Loucy (cell line): ENCODE measurements around the gene STIMATE.

Experiments
- EZH2phosphoT487 ChIP-seq: fragments of 200-600 bp; IDR thresholded peaks from 2 replicates; pipeline ENCODE4 v1.6.1; 2018; ENCODE audit warnings: antibody characterized with exemption, mild to moderate bottlenecking, moderate library complexity, borderline replicate concordance
- TF ChIP-seq, protein P1 (sequence below): fragments of 200-600 bp; sonication (generic); conservative IDR thresholded peaks from 2 replicates; pipeline ENCODE4 v1.5.1; 2014; ENCODE audit warnings: mild to moderate bottlenecking, antibody characterized with exemption, low read length

DNA sequence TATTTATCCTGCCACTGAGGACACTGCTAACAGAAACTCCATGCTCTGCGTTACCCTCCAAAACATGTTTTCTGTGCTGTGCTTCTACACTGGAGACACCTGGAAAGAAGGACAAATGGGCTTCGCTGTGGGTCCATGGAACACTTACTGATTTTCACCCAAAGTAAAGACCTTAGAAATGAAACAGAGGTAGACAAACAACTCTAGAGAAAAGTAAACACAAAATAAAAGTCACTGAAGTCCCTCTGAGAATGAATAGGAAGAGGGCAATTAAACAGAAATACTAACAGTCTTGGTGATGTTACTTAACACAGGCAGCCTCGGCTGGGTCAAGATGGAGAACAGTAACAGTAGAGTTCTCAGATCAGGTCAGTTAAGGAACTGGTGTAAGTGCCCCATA, 6.7 kb upstream of the STIMATE start:
- TF ChIP-seq, protein P1, sequence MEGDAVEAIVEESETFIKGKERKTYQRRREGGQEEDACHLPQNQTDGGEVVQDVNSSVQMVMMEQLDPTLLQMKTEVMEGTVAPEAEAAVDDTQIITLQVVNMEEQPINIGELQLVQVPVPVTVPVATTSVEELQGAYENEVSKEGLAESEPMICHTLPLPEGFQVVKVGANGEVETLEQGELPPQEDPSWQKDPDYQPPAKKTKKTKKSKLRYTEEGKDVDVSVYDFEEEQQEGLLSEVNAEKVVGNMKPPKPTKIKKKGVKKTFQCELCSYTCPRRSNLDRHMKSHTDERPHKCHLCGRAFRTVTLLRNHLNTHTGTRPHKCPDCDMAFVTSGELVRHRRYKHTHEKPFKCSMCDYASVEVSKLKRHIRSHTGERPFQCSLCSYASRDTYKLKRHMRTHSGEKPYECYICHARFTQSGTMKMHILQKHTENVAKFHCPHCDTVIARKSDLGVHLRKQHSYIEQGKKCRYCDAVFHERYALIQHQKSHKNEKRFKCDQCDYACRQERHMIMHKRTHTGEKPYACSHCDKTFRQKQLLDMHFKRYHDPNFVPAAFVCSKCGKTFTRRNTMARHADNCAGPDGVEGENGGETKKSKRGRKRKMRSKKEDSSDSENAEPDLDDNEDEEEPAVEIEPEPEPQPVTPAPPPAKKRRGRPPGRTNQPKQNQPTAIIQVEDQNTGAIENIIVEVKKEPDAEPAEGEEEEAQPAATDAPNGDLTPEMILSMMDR: no peak
- TF ChIP-seq EZH2phosphoT487: no peak
